Liver (tissue), 9 donors: ENCODE measurements around the gene IFT80. TPM values are rescaled to one million over a fixed set of nuclear protein-coding genes. Genes with fewer than 3 reads are reported as not detected.

Experiments
- DNase-seq: peaks from one replicate; pipeline ENCODE4 v3.0.0-alpha.2; 2017; ENCODE audit warnings: low spot score
- H3K27ac ChIP-seq, 2 donors: one replicate each; pipeline ENCODE4 v1.7.0; 2013; ENCODE audit warnings: inconsistent platforms in 2 of 2, low read length in 2 of 2, control low read depth in 1 of 2, low read depth in 1 of 2, mild to moderate bottlenecking in 1 of 2
- H3K27me3 ChIP-seq, 4 donors: one replicate each; pipeline versions ENCODE4 v1.6.1 to v1.7.0; 2013; ENCODE audit warnings: low read length in 3 of 4, inconsistent platforms in 1 of 4, mild to moderate bottlenecking in 1 of 4, moderate library complexity in 1 of 4; ENCODE audit not compliant: control insufficient read depth in 4 of 4, insufficient read depth in 4 of 4
- H3K36me3 ChIP-seq, 4 donors: one replicate each; pipeline versions ENCODE4 v1.6.1 to v1.7.0; 2013; ENCODE audit warnings: low read length in 3 of 4, mild to moderate bottlenecking in 3 of 4, low read depth in 1 of 4, moderate library complexity in 1 of 4; ENCODE audit not compliant: control insufficient read depth in 4 of 4, insufficient read depth in 3 of 4
- H3K4me1 ChIP-seq, 4 donors: one replicate each; pipeline versions ENCODE4 v1.6.1 to v1.7.0; 2013; ENCODE audit warnings: low read length in 3 of 4, mild to moderate bottlenecking in 3 of 4, moderate library complexity in 1 of 4; ENCODE audit not compliant: control insufficient read depth in 4 of 4, insufficient read depth in 4 of 4
- H3K4me3 ChIP-seq, 3 donors: one replicate each; pipeline versions ENCODE4 v1.6.1 to v1.7.0; 2013; ENCODE audit warnings: low read length in 3 of 3, control low read depth in 1 of 3, low read depth in 1 of 3, mild to moderate bottlenecking in 1 of 3
- H3K9ac ChIP-seq, 2 donors: one replicate each; pipeline ENCODE4 v1.7.0; 2013; ENCODE audit warnings: low read length in 2 of 2, mild to moderate bottlenecking in 2 of 2, moderate library complexity in 2 of 2, control low read depth in 1 of 2, low read depth in 1 of 2
- H3K9me3 ChIP-seq, 4 donors: one replicate each; pipeline versions ENCODE4 v1.6.1 to v1.7.0; 2013; ENCODE audit warnings: low read length in 3 of 4; ENCODE audit not compliant: control insufficient read depth in 4 of 4
- ATF3 ChIP-seq: IDR thresholded peaks from 2 replicates; pipeline ENCODE4 v1.6.1; 2016; ENCODE audit warnings: antibody characterized with exemption
- EGR1 ChIP-seq, 2 donors: IDR thresholded peaks; 2 replicates each; pipeline ENCODE4 v1.6.1; 2016 to 2018; ENCODE audit warnings: antibody characterized with exemption in 2 of 2, low read depth in 2 of 2
- FOXA1 ChIP-seq: IDR thresholded peaks from 2 replicates; pipeline ENCODE4 v1.6.1; 2016; ENCODE audit warnings: antibody characterized with exemption
- FOXA2 ChIP-seq: IDR thresholded peaks from 2 replicates; pipeline ENCODE4 v1.6.1; 2016; ENCODE audit warnings: antibody characterized with exemption
- GABPA ChIP-seq, 2 donors: IDR thresholded peaks in 1 of 2; conservative IDR thresholded peaks in 1 of 2; 2 replicates each; pipeline ENCODE4 v1.6.1; 2016; ENCODE audit warnings: antibody characterized with exemption in 2 of 2, mild to moderate bottlenecking in 1 of 2, moderate library complexity in 1 of 2
- HNF4A ChIP-seq, 2 donors: conservative IDR thresholded peaks; 2 replicates each; pipeline ENCODE4 v1.6.1; 2016; ENCODE audit warnings: antibody characterized with exemption in 2 of 2, mild to moderate bottlenecking in 2 of 2
- HNF4G ChIP-seq: IDR thresholded peaks from 2 replicates; pipeline ENCODE4 v1.6.1; 2016; ENCODE audit warnings: antibody characterized with exemption
- JUND ChIP-seq, 2 donors: IDR thresholded peaks; 2 replicates each; pipeline ENCODE4 v1.6.1; 2016; ENCODE audit warnings: antibody characterized with exemption in 2 of 2
- MAX ChIP-seq: IDR thresholded peaks from 2 replicates; pipeline ENCODE4 v1.6.1; 2016; ENCODE audit warnings: antibody characterized with exemption
- NR2F2 ChIP-seq: IDR thresholded peaks from 2 replicates; pipeline ENCODE4 v1.6.1; 2016; ENCODE audit warnings: antibody characterized with exemption
- RAD21 ChIP-seq, 2 donors: IDR thresholded peaks; 2 replicates each; pipeline ENCODE4 v1.6.1; 2016; ENCODE audit warnings: antibody characterized with exemption in 2 of 2, mild to moderate bottlenecking in 2 of 2
- REST ChIP-seq: IDR thresholded peaks from 2 replicates; pipeline ENCODE4 v1.6.1; 2016; ENCODE audit warnings: antibody characterized with exemption, mild to moderate bottlenecking
- RXRA ChIP-seq, 2 donors: IDR thresholded peaks; 2 replicates each; pipeline ENCODE4 v1.6.1; 2017 to 2018; ENCODE audit warnings: antibody characterized with exemption in 2 of 2, mild to moderate bottlenecking in 1 of 2
- SP1 ChIP-seq: IDR thresholded peaks from 2 replicates; pipeline ENCODE4 v1.6.1; 2018; ENCODE audit warnings: antibody characterized with exemption, mild to moderate bottlenecking
- TAF1 ChIP-seq: conservative IDR thresholded peaks from 2 replicates; pipeline ENCODE4 v1.6.1; 2016; ENCODE audit warnings: antibody characterized with exemption, mild to moderate bottlenecking
- YY1 ChIP-seq: IDR thresholded peaks from 2 replicates; pipeline ENCODE4 v1.6.1; 2016; ENCODE audit warnings: antibody characterized with exemption, mild to moderate bottlenecking
- ZBTB33 ChIP-seq: IDR thresholded peaks from 2 replicates; pipeline ENCODE4 v1.6.1; 2016; ENCODE audit warnings: antibody characterized with exemption
- WGBS: extraction: QIAGEN DNeasy Blood & Tissue Kit; methylation state at CpG from one replicate; pipeline ENCODE4 v1.1.7; 2013; 5-methylcytosine and 5-hydroxymethylcytosine counted together
- polyA plus RNA-seq, 2 donors: library from polyadenylated mRNA; stranded (reverse) in 1 of 2; unstranded in 1 of 2; fragments of 200-250 nt in 1 of 2; fragments of >200 nt in 1 of 2; fragmentation: Nextera tagmentation in 1 of 2; extraction: Ambion mirVana in 1 of 2; gene quantifications; one replicate each; pipeline versions ENCODE4 v1.2.1 to v1.2.3, GENCODE V29; 2013 to 2015
- total RNA-seq, 2 donors: library from RNA; depleted of rRNA; stranded (reverse); fragments of >200 nt; gene quantifications; one replicate each; pipeline ENCODE4 v1.2.3, GENCODE V29; 2014
- TF ChIP-seq, protein P1 (sequence below): fragments of 150-350 bp; IDR thresholded peaks from 2 replicates; pipeline ENCODE4 v1.5.1; 2017; ENCODE audit warnings: improper control_type of control experiment, low read depth, low read length; ENCODE audit not compliant: missing input control
- donor health status: healthy.
- donor health status: healthy.
- donor health status: healthy.
- donor health status: healthy.
- donor health status: healthy.

The IFT80 gene
- total and polyA plus RNA-seq, 4 donors, result 3.5 to 15.7 (median 8.3) TPM

DNA sequence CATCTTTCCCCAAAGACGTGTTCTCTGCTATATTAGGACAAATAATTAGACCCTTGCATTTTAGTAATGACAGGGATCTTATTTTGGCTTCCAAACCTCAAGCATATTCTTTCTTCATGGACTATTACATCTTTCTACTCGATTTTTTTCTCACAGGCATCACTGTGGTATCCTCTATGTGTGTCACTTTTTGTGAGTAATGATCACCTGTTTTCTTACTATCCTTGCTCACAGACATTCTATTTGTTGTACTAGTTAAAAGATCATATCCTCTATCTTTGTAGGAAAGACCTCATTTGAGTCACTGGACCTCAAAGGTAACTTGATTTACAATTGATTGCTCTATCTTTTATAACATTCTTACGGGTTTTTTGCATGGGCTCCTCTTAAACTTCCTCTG is 167.0 kb downstream of the IFT80 start:
- Histone ChIP-seq H3K36me3 (no peaks in the 10 kb centered on the region), H3K9ac (no peak overlapping the region), H3K27ac (no peak overlapping the region), H3K27me3 (peaks cover 0 to 2% (median 0%) of the 10 kb centered on the region in 4 donors), H3K9me3 (no peaks in the 10 kb centered on the region), H3K4me1 (no peaks in the 10 kb centered on the region), H3K4me3 (no peak overlapping the region)
- DNase-seq, result no peak
- TF ChIP-seq YY1, result no peak
- TF ChIP-seq JUND (IDR thresholded peaks at IDR 0.05), result no peak
- no peak for TF ChIP-seq TAF1
- no peak for TF ChIP-seq FOXA1
- no peak for TF ChIP-seq MAX
- TF ChIP-seq RXRA (IDR thresholded peaks at IDR 0.05), result no peak
- TF ChIP-seq ATF3, result no peak
- no peak for TF ChIP-seq SP1
- TF ChIP-seq FOXA2, result no peak
- TF ChIP-seq, protein P1, sequence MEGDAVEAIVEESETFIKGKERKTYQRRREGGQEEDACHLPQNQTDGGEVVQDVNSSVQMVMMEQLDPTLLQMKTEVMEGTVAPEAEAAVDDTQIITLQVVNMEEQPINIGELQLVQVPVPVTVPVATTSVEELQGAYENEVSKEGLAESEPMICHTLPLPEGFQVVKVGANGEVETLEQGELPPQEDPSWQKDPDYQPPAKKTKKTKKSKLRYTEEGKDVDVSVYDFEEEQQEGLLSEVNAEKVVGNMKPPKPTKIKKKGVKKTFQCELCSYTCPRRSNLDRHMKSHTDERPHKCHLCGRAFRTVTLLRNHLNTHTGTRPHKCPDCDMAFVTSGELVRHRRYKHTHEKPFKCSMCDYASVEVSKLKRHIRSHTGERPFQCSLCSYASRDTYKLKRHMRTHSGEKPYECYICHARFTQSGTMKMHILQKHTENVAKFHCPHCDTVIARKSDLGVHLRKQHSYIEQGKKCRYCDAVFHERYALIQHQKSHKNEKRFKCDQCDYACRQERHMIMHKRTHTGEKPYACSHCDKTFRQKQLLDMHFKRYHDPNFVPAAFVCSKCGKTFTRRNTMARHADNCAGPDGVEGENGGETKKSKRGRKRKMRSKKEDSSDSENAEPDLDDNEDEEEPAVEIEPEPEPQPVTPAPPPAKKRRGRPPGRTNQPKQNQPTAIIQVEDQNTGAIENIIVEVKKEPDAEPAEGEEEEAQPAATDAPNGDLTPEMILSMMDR, result no peak
- no peak for TF ChIP-seq HNF4G
- TF ChIP-seq NR2F2, result no peak
- no peak for TF ChIP-seq RAD21 (IDR thresholded peaks at IDR 0.05)
- no peak for TF ChIP-seq GABPA (IDR thresholded peaks at IDR 0.05 in 1 of 2, conservative IDR thresholded peaks at IDR 0.05 in 1 of 2)
- no peak for TF ChIP-seq REST
- no peak for TF ChIP-seq HNF4A (conservative IDR thresholded peaks at IDR 0.05)
- whole genome bisulfite sequencing, result 72% methylated on average over 3 of the region's 3 CpGs

GRCh38 chr3:160227419-160227818 is 171.6 kb downstream of the IFT80 start:
- Histone ChIP-seq H3K27me3 (peaks cover 0 to 12% (median 2%) of the 10 kb centered on the region in 4 donors), H3K27ac (no peak overlapping the region), H3K36me3 (no peaks in the 10 kb centered on the region), H3K9me3 (no peaks in the 10 kb centered on the region), H3K4me1 (peaks cover 13 to 23% (median 17%) of the 10 kb centered on the region in 4 donors), H3K9ac (no peak overlapping the region), H3K4me3 (no peak overlapping the region)
- 76% methylated on average over 3 of the region's 3 CpGs for WGBS
- no peak for DNase-seq
- no peak for TF ChIP-seq REST
- TF ChIP-seq JUND (IDR thresholded peaks at IDR 0.05), result no peak
- TF ChIP-seq, protein P1, result no peak
- TF ChIP-seq HNF4A (conservative IDR thresholded peaks at IDR 0.05), result no peak
- TF ChIP-seq ZBTB33, result no peak
- no peak for TF ChIP-seq NR2F2
- no peak for TF ChIP-seq RAD21 (IDR thresholded peaks at IDR 0.05)
- no peak for TF ChIP-seq FOXA2
- TF ChIP-seq YY1, result no peak
- no peak for TF ChIP-seq HNF4G
- TF ChIP-seq FOXA1, result no peak
- no peak for TF ChIP-seq RXRA (IDR thresholded peaks at IDR 0.05)
- TF ChIP-seq EGR1 (IDR thresholded peaks at IDR 0.05; ENCODE audit: low read depth in 2 of 2), result no peak
- TF ChIP-seq ATF3, result no peak
- no peak for TF ChIP-seq SP1
